A673 (cell line): ENCODE measurements around the gene FOXJ1.

ENCODE experiments used
- CTCF ChIP-seq: fragments of 300-800, 200-600 bp; sonication (generic); conservative IDR thresholded peaks from 2 replicates; pipeline ENCODE4 v1.5.1; 2017; ENCODE audit warnings: low read depth, mild to moderate bottlenecking, antibody characterized with exemption, low read length, moderate library complexity, mixed read lengths
- EZH2 ChIP-seq: fragments of 200-600 bp; sonication (generic); IDR thresholded peaks from 2 replicates; pipeline ENCODE4 v1.6.1; 2017; ENCODE audit warnings: borderline replicate concordance, low read depth, mild to moderate bottlenecking, mixed read lengths, antibody characterized with exemption, low read length; ENCODE audit not compliant: poor library complexity, severe bottlenecking

DNA sequence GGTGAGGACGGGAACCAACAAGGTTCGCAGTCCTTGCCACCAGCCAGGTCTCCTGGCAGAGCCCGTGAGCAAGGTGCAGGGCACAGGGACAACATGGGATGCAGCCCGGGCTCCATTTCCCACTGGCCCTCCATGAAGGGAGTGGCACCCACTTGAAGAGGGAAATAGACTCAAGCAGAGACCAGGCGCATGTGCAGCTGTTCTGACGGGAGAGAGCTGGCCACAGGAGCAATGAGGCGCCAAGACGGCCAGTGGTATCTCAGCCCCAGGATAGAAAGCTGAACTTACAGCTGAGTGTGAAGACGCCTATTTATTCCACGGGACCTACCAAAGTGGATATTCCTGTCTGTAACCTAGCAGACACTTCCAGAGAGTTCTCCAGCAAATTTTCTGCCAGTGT is 8.2 kb upstream of the FOXJ1 start:
- TF ChIP-seq CTCF (no peak), EZH2 (no peak)
